ENCODE data around the gene ABCC4. TPM values are rescaled to one million over a fixed set of nuclear protein-coding genes. Genes with fewer than 3 reads are reported as not detected.
A peak's percentile ranks its signal among the peaks of the same experiment; 100 is the strongest.

Gene ABCC4
- total and polyA plus RNA-seq, 2 of the 13 experiments (the other 11 are each of a cell fraction or from before 2014, with no cell fraction given) = 4.2 to 11.3 TPM

DNA sequence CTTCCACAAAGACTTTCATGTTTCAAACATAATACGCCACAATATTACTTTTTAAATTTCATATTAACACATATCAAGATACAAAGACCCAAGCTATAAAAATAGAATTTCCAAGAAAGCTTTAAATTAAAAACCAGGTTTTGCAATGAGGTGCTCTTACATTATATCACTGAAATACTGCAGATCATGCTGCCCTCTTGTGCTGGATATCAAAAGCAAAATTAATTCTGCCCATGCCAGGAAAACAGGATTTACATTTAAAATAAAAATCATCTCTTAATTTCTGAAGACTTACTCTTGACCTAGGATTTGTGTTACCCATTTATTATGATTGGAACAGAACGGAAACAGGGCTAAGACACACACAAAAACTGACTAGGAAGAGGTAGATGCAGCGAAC is 145.0 kb downstream of the ABCC4 start:
- Histone ChIP-seq H3K4me2 (ENCODE audit: low read depth, low read length) (no peak overlapping the region), H3K36me3 (replicated peaks in 1 of 2; ENCODE audit: control insufficient read depth in 1 of 2, insufficient read depth in 2 of 2, low read length in 2 of 2) (no peaks in the 10 kb centered on the region), H4K20me1 (ENCODE audit: insufficient read depth, low read length) (no peaks in the 10 kb centered on the region), H3K4me3 (replicated peaks in 1 of 3; ENCODE audit: insufficient read depth in 1 of 3, low read depth in 2 of 3, low read length in 3 of 3) (no peak overlapping the region), H3K79me2 (ENCODE audit: insufficient read depth, low read length) (no peaks in the 10 kb centered on the region), H2AFZ (ENCODE audit: low read length) (no peak overlapping the region), H3K27me3 (ENCODE audit: control insufficient read depth in 1 of 2, insufficient read depth in 2 of 2, low read length in 2 of 2) (no peaks in the 10 kb centered on the region), H3K27ac (ENCODE audit: extremely low read length, insufficient read depth, low read length) (no peak overlapping the region), H3K9me3 (ENCODE audit: low read length) (no peaks in the 10 kb centered on the region), H3K4me1 (ENCODE audit: insufficient read depth, low read length) (peaks cover 38% of the 10 kb centered on the region), H3K9ac (ENCODE audit: insufficient read depth, low read depth, low read length) (no peak overlapping the region)
- intact Hi-C loops (cut with micrococcal nuclease; ENCODE audit: unreplicated experiment) = loop anchor here (5.0 kb wide), 1 partner anchor 154 kb away; no protein-coding TSS in a partner anchor
- TF ChIP-seq, protein P1, sequence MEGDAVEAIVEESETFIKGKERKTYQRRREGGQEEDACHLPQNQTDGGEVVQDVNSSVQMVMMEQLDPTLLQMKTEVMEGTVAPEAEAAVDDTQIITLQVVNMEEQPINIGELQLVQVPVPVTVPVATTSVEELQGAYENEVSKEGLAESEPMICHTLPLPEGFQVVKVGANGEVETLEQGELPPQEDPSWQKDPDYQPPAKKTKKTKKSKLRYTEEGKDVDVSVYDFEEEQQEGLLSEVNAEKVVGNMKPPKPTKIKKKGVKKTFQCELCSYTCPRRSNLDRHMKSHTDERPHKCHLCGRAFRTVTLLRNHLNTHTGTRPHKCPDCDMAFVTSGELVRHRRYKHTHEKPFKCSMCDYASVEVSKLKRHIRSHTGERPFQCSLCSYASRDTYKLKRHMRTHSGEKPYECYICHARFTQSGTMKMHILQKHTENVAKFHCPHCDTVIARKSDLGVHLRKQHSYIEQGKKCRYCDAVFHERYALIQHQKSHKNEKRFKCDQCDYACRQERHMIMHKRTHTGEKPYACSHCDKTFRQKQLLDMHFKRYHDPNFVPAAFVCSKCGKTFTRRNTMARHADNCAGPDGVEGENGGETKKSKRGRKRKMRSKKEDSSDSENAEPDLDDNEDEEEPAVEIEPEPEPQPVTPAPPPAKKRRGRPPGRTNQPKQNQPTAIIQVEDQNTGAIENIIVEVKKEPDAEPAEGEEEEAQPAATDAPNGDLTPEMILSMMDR (CRISPR knock-in tag; IDR thresholded peaks at IDR 0.05) = peak; percentile 44
- TF ChIP-seq SMC3 (IDR thresholded peaks at IDR 0.05; ENCODE audit: low read length) (0 out of 2 replicates have a peak, but pooled peaks have one; percentile 2), ZMYM4 (CRISPR knock-in tag; IDR thresholded peaks at IDR 0.05) (no peak), NPAS2 (CRISPR knock-in tag; IDR thresholded peaks at IDR 0.05; ENCODE audit: borderline replicate concordance) (no peak), PRPF4 (IDR thresholded peaks at IDR 0.05; ENCODE audit: low read depth, low read length, poor library complexity, severe bottlenecking) (no peak), CENPX (CRISPR knock-in tag; IDR thresholded peaks at IDR 0.05) (no peak), STAG1 (CRISPR knock-in tag; IDR thresholded peaks at IDR 0.05) (peak; percentile 68)
- CTCF ChIA-PET (ENCODE audit: low intra/inter-chr PET ratio, low total read pairs) = no interaction called here
- FAIRE-seq (no peak), DNase-seq (ENCODE audit: low spot score) (peak; percentile 6), ATAC-seq (no peak)
- no TSS peak for BruUV-seq (replicated peaks)
- POLR2A ChIA-PET = no interaction called here
- WGBS (ENCODE audit: low lambda C conversion rate) = 95% methylated on average over 3 of the region's 3 CpGs
- in situ Hi-C loops (cut with HindIII; ENCODE audit: extremely low pct_ligation_motif_present, low pct_unique_long_range_greater_than_20kb) = loop anchor here (5.0 to 25.0 kb wide), 2 partner anchors 154 to 469 kb away; no protein-coding TSS in a partner anchor

GRCh38 chr13:95155504-95155903 is 145.7 kb downstream of the ABCC4 start:
- Histone ChIP-seq H3K4me3 (replicated peaks in 1 of 3; ENCODE audit: insufficient read depth in 1 of 3, low read depth in 2 of 3, low read length in 3 of 3) (no peak overlapping the region), H3K4me1 (ENCODE audit: insufficient read depth, low read length) (peaks cover 38% of the 10 kb centered on the region), H4K20me1 (ENCODE audit: insufficient read depth, low read length) (no peaks in the 10 kb centered on the region), H3K79me2 (ENCODE audit: insufficient read depth, low read length) (no peaks in the 10 kb centered on the region), H3K4me2 (ENCODE audit: low read depth, low read length) (no peak overlapping the region), H3K27me3 (ENCODE audit: control insufficient read depth in 1 of 2, insufficient read depth in 2 of 2, low read length in 2 of 2) (no peaks in the 10 kb centered on the region), H3K9ac (ENCODE audit: insufficient read depth, low read depth, low read length) (no peak overlapping the region), H2AFZ (ENCODE audit: low read length) (no peak overlapping the region), H3K9me3 (ENCODE audit: low read length) (no peaks in the 10 kb centered on the region), H3K36me3 (replicated peaks in 1 of 2; ENCODE audit: control insufficient read depth in 1 of 2, insufficient read depth in 2 of 2, low read length in 2 of 2) (no peaks in the 10 kb centered on the region), H3K27ac (ENCODE audit: extremely low read length, insufficient read depth, low read length) (no peak overlapping the region)
- FAIRE-seq (no peak), ATAC-seq (no peak), DNase-seq (ENCODE audit: low spot score) (no peak)
- TF ChIP-seq ZNF280B (CRISPR knock-in tag; IDR thresholded peaks at IDR 0.05; ENCODE audit: borderline replicate concordance) = no peak
- TF ChIP-seq, protein P2, sequence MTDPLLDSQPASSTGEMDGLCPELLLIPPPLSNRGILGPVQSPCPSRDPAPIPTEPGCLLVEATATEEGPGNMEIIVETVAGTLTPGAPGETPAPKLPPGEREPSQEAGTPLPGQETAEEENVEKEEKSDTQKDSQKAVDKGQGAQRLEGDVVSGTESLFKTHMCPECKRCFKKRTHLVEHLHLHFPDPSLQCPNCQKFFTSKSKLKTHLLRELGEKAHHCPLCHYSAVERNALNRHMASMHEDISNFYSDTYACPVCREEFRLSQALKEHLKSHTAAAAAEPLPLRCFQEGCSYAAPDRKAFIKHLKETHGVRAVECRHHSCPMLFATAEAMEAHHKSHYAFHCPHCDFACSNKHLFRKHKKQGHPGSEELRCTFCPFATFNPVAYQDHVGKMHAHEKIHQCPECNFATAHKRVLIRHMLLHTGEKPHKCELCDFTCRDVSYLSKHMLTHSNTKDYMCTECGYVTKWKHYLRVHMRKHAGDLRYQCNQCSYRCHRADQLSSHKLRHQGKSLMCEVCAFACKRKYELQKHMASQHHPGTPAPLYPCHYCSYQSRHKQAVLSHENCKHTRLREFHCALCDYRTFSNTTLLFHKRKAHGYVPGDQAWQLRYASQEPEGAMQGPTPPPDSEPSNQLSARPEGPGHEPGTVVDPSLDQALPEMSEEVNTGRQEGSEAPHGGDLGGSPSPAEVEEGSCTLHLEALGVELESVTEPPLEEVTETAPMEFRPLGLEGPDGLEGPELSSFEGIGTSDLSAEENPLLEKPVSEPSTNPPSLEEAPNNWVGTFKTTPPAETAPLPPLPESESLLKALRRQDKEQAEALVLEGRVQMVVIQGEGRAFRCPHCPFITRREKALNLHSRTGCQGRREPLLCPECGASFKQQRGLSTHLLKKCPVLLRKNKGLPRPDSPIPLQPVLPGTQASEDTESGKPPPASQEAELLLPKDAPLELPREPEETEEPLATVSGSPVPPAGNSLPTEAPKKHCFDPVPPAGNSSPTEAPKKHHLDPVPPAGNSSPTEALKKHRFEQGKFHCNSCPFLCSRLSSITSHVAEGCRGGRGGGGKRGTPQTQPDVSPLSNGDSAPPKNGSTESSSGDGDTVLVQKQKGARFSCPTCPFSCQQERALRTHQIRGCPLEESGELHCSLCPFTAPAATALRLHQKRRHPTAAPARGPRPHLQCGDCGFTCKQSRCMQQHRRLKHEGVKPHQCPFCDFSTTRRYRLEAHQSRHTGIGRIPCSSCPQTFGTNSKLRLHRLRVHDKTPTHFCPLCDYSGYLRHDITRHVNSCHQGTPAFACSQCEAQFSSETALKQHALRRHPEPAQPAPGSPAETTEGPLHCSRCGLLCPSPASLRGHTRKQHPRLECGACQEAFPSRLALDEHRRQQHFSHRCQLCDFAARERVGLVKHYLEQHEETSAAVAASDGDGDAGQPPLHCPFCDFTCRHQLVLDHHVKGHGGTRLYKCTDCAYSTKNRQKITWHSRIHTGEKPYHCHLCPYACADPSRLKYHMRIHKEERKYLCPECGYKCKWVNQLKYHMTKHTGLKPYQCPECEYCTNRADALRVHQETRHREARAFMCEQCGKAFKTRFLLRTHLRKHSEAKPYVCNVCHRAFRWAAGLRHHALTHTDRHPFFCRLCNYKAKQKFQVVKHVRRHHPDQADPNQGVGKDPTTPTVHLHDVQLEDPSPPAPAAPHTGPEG (CRISPR knock-in tag; IDR thresholded peaks at IDR 0.05) = no peak
- CTCF ChIA-PET (ENCODE audit: low intra/inter-chr PET ratio, low total read pairs) = no interaction called here
- 63% methylated on average over 3 of the region's 3 CpGs for WGBS (ENCODE audit: low lambda C conversion rate)
- POLR2A ChIA-PET = no interaction called here
- in situ Hi-C loops (cut with HindIII; ENCODE audit: extremely low pct_ligation_motif_present, low pct_unique_long_range_greater_than_20kb) (loop anchor here (5.0 to 25.0 kb wide), 2 partner anchors 153 to 468 kb away; no protein-coding TSS in a partner anchor), intact Hi-C loops (cut with micrococcal nuclease; ENCODE audit: unreplicated experiment) (loop anchor here (5.0 kb wide), 1 partner anchor 153 kb away; no protein-coding TSS in a partner anchor)
- no TSS peak for BruUV-seq (replicated peaks)

All from HepG2 (cell line).